ENCODE data around the gene PCDHA7. TPM values are rescaled to one million over a fixed set of nuclear protein-coding genes. Genes with fewer than 3 reads are reported as not detected.

Gene PCDHA7
- total RNA-seq, 2 donors from 2014 or later = 2.5 to 6.6 TPM

- no peak for TF ChIP-seq CTCF (conservative IDR thresholded peaks at IDR 0.05)
- Histone ChIP-seq H3K9ac (ENCODE audit: extremely low read depth, low read length, poor library complexity, severe bottlenecking) (no peak overlapping the region), H3K4me3 (ENCODE audit: low read length) (no peak overlapping the region), H3K27me3 (ENCODE audit: control insufficient read depth, insufficient read depth, low read length, poor library complexity, severe bottlenecking) (no peaks in the 10 kb centered on the region), H3K9me3 (ENCODE audit: control insufficient read depth, low read length) (no peaks in the 10 kb centered on the region), H3K36me3 (ENCODE audit: control insufficient read depth, insufficient read depth, low read length) (no peaks in the 10 kb centered on the region), H3K27ac (ENCODE audit: low read depth, low read length) (no peak overlapping the region), H3K4me1 (ENCODE audit: control insufficient read depth, insufficient read depth, low read length) (no peaks in the 10 kb centered on the region)
- H3K4me3 Mint-ChIP-seq = no peak overlapping the region
- 96% methylated on average over 70 to 76 of the region's 76 CpGs for WGBS, 2 experiments (ENCODE audit: insufficient coverage in 1 of 2, insufficient read length in 1 of 2)
- peaks cover 47% of the 10 kb centered on the region for H3K36me3 Mint-ChIP-seq (ENCODE audit: low read depth)
- peaks cover 35% of the 10 kb centered on the region for H3K9me3 Mint-ChIP-seq
- DNase-seq = peak; percentile 42
- H3K27ac Mint-ChIP-seq = no peak overlapping the region
- H3K27me3 Mint-ChIP-seq (ENCODE audit: insufficient read depth) = no peaks in the 10 kb centered on the region
- peaks cover 2% of the 10 kb centered on the region for H3K4me1 Mint-ChIP-seq
Observed at GRCh38 chr5:140862441-140863295, 28.6 kb downstream of the PCDHA7 start.

DNA sequence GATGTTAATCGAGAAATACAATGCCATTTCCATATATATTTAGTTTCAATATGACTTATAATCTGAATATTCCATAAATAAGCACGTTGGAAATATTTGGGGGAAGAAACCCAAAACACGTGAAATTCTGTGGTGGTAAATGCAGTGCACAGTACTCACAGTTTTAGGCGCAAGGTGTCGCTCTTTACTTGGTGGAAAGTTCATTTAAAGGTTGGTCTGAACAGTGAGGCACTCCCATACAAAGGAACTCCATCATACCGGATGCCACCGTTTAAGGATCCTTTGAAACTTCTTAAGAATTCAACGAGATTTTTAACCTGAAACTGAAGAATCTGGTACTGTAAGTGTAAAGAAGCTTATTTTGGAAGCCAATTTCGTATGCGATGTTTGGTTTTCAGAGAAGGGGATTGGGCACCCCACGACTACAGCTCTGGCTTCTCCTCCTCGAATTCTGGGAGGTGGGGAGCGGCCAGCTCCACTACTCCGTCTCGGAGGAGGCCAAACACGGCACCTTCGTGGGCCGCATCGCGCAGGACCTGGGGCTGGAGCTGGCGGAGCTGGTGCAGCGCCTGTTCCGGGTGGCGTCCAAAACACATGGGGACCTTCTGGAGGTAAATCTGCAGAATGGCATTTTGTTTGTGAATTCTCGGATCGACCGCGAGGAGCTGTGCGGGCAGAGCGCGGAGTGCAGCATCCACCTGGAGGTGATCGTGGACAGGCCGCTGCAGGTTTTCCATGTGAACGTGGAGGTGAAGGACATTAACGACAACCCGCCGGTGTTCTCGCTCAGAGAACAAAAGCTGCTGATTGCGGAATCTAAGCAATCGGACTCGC lies 34.9 kb downstream of the PCDHA7 start, which contains the start of gene PCDHA11:
TSS of gene PCDHA11 (plus strand) at position 237 of the 834 bp plus-strand sequence. CDS start at position 384, 147 bp downstream.
- H3K27ac Mint-ChIP-seq = peak within 1 kb of the TSS; percentile 95
- Histone ChIP-seq H3K9ac (ENCODE audit: extremely low read depth, low read length, poor library complexity, severe bottlenecking) (peak within 1 kb of the TSS; percentile 81), H3K27ac (ENCODE audit: low read depth, low read length) (peak within 1 kb of the TSS; percentile 60), H3K4me3 (ENCODE audit: low read length) (peak within 1 kb of the TSS; percentile 98), H3K9me3 (ENCODE audit: control insufficient read depth, low read length) (peaks cover 5% of the 10 kb centered on the region), H3K36me3 (ENCODE audit: control insufficient read depth, insufficient read depth, low read length) (peaks cover 6% of the 10 kb centered on the region), H3K27me3 (ENCODE audit: control insufficient read depth, insufficient read depth, low read length, poor library complexity, severe bottlenecking) (no peaks in the 10 kb centered on the region), H3K4me1 (ENCODE audit: control insufficient read depth, insufficient read depth, low read length) (no peaks in the 10 kb centered on the region)
- no peaks in the 10 kb centered on the region for H3K4me1 Mint-ChIP-seq
- DNase-seq = peak; percentile 79
- peaks cover 30% of the 10 kb centered on the region for H3K36me3 Mint-ChIP-seq (ENCODE audit: low read depth)
- peak within 1 kb of the TSS; percentile 88 for H3K4me3 Mint-ChIP-seq
- H3K9me3 Mint-ChIP-seq = peaks cover 17% of the 10 kb centered on the region
- WGBS, 2 experiments (ENCODE audit: insufficient coverage in 1 of 2, insufficient read length in 1 of 2) = 18 to 36% methylated on average over 13 to 40 of the region's 41 CpGs
- H3K27me3 Mint-ChIP-seq (ENCODE audit: insufficient read depth) = no peaks in the 10 kb centered on the region
- peak; percentile 80 for TF ChIP-seq CTCF (conservative IDR thresholded peaks at IDR 0.05)

DNA sequence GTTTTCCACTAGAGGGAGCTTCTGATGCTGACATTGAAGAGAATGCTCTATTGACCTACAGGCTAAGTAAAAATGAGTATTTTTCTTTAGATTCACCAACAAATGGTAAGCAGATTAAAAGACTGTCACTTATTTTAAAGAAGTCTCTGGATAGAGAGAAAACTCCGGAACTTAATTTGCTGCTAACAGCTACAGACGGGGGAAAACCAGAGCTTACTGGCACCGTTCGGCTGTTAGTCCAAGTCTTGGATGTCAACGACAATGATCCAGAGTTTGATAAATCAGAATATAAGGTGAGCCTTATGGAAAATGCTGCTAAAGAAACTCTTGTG lies 35.5 kb downstream of the PCDHA7 start:
- DNase-seq = no peak
- peaks cover 4% of the 10 kb centered on the region for H3K4me1 Mint-ChIP-seq
- Histone ChIP-seq H3K4me1 (ENCODE audit: control insufficient read depth, insufficient read depth, low read length) (no peaks in the 10 kb centered on the region), H3K4me3 (ENCODE audit: low read length) (peak overlapping the region; percentile 98), H3K27me3 (ENCODE audit: control insufficient read depth, insufficient read depth, low read length, poor library complexity, severe bottlenecking) (no peaks in the 10 kb centered on the region), H3K36me3 (ENCODE audit: control insufficient read depth, insufficient read depth, low read length) (peaks cover 6% of the 10 kb centered on the region), H3K9me3 (ENCODE audit: control insufficient read depth, low read length) (peaks cover 5% of the 10 kb centered on the region), H3K9ac (ENCODE audit: extremely low read depth, low read length, poor library complexity, severe bottlenecking) (peak overlapping the region; percentile 81), H3K27ac (ENCODE audit: low read depth, low read length) (no peak overlapping the region)
- H3K4me3 Mint-ChIP-seq = peak overlapping the region; percentile 88
- H3K36me3 Mint-ChIP-seq (ENCODE audit: low read depth) = peaks cover 28% of the 10 kb centered on the region
- no peak overlapping the region for H3K27ac Mint-ChIP-seq
- peak; percentile 81 for TF ChIP-seq CTCF (conservative IDR thresholded peaks at IDR 0.05)
- H3K27me3 Mint-ChIP-seq (ENCODE audit: insufficient read depth) = no peaks in the 10 kb centered on the region
- 81 to 96% methylated on average over 4 to 5 of the region's 5 CpGs for WGBS, 2 experiments (ENCODE audit: insufficient coverage in 1 of 2, insufficient read length in 1 of 2)
- H3K9me3 Mint-ChIP-seq = peaks cover 17% of the 10 kb centered on the region

Measured in endodermal cell (in vitro differentiated cells).